NCI-H1436 treated with DMSO at 0.1 percent for 48 hours (cell line): ENCODE data around the gene HPCAL1.

Experiments used
- DNase-seq: peaks from one replicate; lab custom pipeline; 2025; lab: John Stamatoyannopoulos, UW

Gene HPCAL1

GRCh38 chr2:10324095-10324832, 21.6 kb downstream of the HPCAL1 start:
- no peak for DNase-seq

GRCh38 chr2:10325278-10326145, 22.8 kb downstream of the HPCAL1 start:
- no peak for DNase-seq

- DNase-seq = no peak
Observed at GRCh38 chr2:10326151-10326616, 23.5 kb downstream of the HPCAL1 start.

GRCh38 chr2:10326707-10327594, 24.2 kb downstream of the HPCAL1 start:
- no peak for DNase-seq

GRCh38 chr2:10327896-10328669, 25.4 kb downstream of the HPCAL1 start:
- no peak for DNase-seq

- DNase-seq = no peak
Observed at GRCh38 chr2:10328670-10329579, 26.2 kb downstream of the HPCAL1 start.

- no peak for DNase-seq
Observed at GRCh38 chr2:10329580-10329879, 26.8 kb downstream of the HPCAL1 start.

GRCh38 chr2:10329880-10330699, 27.4 kb downstream of the HPCAL1 start:
- no peak for DNase-seq

GRCh38 chr2:10330700-10331026, 28.0 kb downstream of the HPCAL1 start:
- no peak for DNase-seq

GRCh38 chr2:10331027-10331701, 28.5 kb downstream of the HPCAL1 start:
- no peak for DNase-seq

- DNase-seq = no peak
Observed at GRCh38 chr2:10331702-10332401, 29.1 kb downstream of the HPCAL1 start.

GRCh38 chr2:10332402-10333246, 29.9 kb downstream of the HPCAL1 start:
- DNase-seq = no peak

GRCh38 chr2:10333247-10333613, 30.5 kb downstream of the HPCAL1 start:
- no peak for DNase-seq

GRCh38 chr2:10333966-10334365, 31.3 kb downstream of the HPCAL1 start:
- DNase-seq = no peak

GRCh38 chr2:10335046-10335840, 32.5 kb downstream of the HPCAL1 start:
- DNase-seq = no peak

GRCh38 chr2:10336283-10336682, 33.6 kb downstream of the HPCAL1 start:
- DNase-seq = no peak
